ENCODE measurements around the gene TGFBR1.

DNA sequence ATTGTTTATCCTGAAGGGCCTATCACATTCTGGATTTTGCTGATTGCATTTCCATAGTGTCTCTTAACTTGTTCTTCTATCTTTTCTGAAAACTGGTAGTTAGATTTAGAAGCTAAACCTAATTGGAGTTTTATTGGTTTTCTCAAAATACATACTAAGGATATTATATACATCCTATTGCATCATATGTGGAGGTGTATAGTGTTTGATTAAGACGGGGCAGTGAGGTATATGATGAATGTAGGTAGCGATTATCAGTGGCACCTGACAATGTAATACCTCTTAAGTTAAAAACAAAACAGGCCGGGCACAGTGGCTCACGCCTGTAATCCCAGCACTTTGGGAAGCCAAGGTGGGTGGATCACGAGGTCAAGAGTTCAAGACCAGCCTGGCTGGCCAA, 35.0 kb downstream of the TGFBR1 start:
- TF ChIP-seq, protein P1, sequence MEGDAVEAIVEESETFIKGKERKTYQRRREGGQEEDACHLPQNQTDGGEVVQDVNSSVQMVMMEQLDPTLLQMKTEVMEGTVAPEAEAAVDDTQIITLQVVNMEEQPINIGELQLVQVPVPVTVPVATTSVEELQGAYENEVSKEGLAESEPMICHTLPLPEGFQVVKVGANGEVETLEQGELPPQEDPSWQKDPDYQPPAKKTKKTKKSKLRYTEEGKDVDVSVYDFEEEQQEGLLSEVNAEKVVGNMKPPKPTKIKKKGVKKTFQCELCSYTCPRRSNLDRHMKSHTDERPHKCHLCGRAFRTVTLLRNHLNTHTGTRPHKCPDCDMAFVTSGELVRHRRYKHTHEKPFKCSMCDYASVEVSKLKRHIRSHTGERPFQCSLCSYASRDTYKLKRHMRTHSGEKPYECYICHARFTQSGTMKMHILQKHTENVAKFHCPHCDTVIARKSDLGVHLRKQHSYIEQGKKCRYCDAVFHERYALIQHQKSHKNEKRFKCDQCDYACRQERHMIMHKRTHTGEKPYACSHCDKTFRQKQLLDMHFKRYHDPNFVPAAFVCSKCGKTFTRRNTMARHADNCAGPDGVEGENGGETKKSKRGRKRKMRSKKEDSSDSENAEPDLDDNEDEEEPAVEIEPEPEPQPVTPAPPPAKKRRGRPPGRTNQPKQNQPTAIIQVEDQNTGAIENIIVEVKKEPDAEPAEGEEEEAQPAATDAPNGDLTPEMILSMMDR (IDR thresholded peaks at IDR 0.05; ENCODE audit: poor library complexity), result no peak
- TF ChIP-seq EZH2 (IDR thresholded peaks at IDR 0.05; ENCODE audit: borderline replicate concordance), result no peak
